GM12873 (cell line): ENCODE results near the gene ANGEL1.

ENCODE experiments used
- CTCF ChIP-seq: IDR thresholded peaks from 2 replicates; pipeline ENCODE4 v1.5.1; 2012; ENCODE audit warnings: low read depth, mild to moderate bottlenecking, moderate library complexity, low read length, control low read depth; ENCODE audit not compliant: insufficient read depth; ENCODE audit errors: missing control alignments

ANGEL1 gene

GRCh38 chr14:76830556-76830955 is 17.9 kb upstream of the ANGEL1 start:
- no peak for TF ChIP-seq CTCF

DNA sequence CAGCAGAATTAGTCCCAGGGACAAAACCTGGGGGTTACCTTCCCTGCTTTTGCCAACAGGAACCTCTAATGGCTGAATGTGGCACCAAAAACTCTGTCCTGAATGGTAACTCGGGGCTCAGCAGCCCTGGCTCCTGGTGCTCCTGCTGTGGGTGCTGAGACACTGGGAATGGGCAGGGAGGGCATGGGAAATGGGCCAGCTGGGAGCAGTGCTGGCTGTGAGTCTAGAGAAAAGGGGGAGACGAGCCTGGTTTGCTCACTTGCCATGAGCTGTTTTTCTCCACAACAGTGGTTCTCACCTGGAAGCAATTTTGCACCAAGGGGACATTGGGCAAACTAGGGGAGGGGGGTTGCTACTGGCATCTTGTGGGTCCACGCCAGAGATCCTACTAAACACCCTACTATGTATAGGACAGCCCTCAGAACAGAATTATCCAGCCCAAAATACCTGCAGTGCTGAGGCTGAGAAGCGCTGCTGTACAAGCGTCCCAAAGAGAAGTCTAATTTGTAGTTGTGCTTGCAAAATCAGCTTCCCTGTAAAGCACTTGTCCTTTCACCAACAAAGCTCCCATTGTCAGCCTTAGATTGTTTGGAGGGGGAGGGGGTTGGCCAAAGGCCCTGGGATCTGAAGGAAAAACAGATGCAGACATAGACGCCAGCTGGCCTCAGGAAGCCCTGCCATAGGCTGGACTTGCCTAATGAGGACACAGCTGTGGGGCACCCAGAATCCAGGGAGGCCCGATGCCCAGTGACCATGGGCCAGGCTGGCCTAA is 17.2 kb upstream of the ANGEL1 start:
- no peak for TF ChIP-seq CTCF

- no peak for TF ChIP-seq CTCF
Measured at GRCh38 chr14:76829013-76829365, 16.3 kb upstream of the ANGEL1 start.

- no peak for TF ChIP-seq CTCF
Measured at GRCh38 chr14:76828339-76829012, 15.8 kb upstream of the ANGEL1 start.

DNA sequence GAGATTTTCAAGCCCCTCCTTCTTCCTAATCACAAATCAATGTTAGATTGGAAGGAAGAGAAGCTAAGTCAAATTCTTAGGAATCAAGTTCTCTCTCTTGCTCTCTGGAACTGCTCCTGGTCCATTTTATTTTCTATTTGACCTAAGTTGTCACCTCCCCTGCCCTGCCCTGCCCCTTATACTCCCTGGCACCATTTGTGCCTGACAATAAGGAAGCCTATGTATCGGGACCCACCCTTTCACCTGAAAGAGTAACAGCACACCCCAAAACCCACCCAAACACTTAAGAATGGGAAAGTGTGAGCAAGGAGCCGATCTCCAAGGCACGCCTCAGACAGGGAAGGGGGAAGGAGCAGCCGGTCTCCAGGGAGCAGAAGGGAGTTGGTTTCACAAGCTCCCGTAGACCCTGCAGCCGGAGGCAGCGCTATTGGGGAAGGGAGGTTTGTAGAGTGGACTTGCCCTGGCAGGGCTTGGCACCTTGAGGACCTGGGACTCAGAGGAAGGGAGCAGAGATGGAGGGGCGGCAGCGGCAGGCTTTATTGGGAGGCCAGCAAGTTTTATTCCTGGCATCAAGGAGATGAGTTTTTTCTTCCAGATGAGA is 15.1 kb upstream of the ANGEL1 start:
- TF ChIP-seq CTCF, result no peak

- TF ChIP-seq CTCF, result no peak
Measured at GRCh38 chr14:76826122-76826521, 13.4 kb upstream of the ANGEL1 start, which contains the start of gene LRRC74A. Gene LRRC74A (plus strand): TSS chr14:76826408. CDS start chr14:76826698, 290 bp downstream.

DNA sequence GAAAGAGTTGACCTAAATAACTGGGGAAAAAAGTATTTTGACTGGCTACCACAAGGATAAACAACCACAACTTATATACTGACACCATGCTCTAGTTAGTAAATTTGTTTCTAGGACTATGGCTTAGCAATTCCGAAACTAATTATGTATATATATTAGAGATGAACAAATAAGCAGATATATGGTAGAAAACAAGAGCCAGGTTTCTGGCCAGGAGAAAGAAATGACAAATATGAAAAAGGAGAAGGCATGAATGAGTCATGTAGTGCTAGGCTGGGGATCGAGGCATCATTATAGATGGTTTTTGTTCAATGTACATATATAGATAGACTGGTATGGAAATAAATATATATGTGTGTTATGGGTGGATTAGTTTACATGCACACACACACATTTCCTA is 8.0 kb upstream of the ANGEL1 start:
- TF ChIP-seq CTCF, result no peak
